Measurements from ENCODE around the gene MSRB3. TPM values are rescaled to one million over a fixed set of nuclear protein-coding genes. Genes with fewer than 3 reads are reported as not detected.

Gene MSRB3
- polyA plus RNA-seq, 1 donor (not counting 4 experiments of a cell fraction or from before 2014, with no cell fraction given): 12.3 TPM

DNA sequence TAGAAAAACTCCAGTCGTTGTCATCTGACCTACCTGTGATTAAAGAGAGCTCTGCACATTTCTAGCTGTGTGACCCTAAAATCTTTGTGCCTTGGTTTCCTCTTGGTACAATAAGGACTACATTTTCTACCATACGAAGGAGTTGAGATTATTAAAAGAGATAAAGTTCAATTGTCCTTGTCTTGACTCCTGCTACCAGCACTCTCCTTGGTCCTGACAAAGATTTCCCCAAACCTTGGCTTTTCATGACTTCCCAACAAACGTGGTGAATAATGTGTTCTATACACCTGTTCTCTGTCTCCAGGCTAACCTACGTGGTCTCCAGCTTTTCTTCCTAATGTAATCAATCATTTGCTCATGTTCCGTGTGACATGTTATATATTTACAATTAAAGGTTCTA lies 223.5 kb downstream of the MSRB3 start:
- H3K4me2 ChIP-seq (ENCODE audit: control insufficient read depth, extremely low read depth, insufficient read depth, low read depth, low read length): no peak overlapping the region
- no peak overlapping the region for H3K4me3 ChIP-seq (ENCODE audit: control insufficient read depth in 2 of 3, extremely low read depth in 1 of 3, insufficient read depth in 2 of 3, low read depth in 1 of 3, low read length in 3 of 3)
- no peaks in the 10 kb centered on the region for H3K9me3 ChIP-seq (ENCODE audit: control insufficient read depth, low read depth, low read length)
- H3K4me1 ChIP-seq (ENCODE audit: control insufficient read depth, extremely low read depth, insufficient read depth, low read length): peaks cover 5% of the 10 kb centered on the region
- DNase-seq (ENCODE audit: low read depth, low spot score) (no peak), FAIRE-seq (no peak)
- no peak overlapping the region for H3K9ac ChIP-seq (ENCODE audit: control insufficient read depth, extremely low read depth, insufficient read depth, low read length)
- H3K27ac ChIP-seq (ENCODE audit: control insufficient read depth, insufficient read depth, low read length): no peak overlapping the region
- no peaks in the 10 kb centered on the region for H3K79me2 ChIP-seq (ENCODE audit: control insufficient read depth, insufficient read depth, low read length)
- dilution Hi-C loops (cut with MboI; ENCODE audit: extremely low pct_ligation_motif_present, low sequenced_read_pairs): no loop called here
- H3K9me1 ChIP-seq (ENCODE audit: control insufficient read depth, extremely low read depth, insufficient read depth, low read length): no peaks in the 10 kb centered on the region
- H3K27me3 ChIP-seq (ENCODE audit: control insufficient read depth, extremely low read depth, insufficient read depth, low read length): peaks cover 3% of the 10 kb centered on the region
- H2AFZ ChIP-seq (ENCODE audit: control insufficient read depth, low read length): no peak overlapping the region
- H4K20me1 ChIP-seq (ENCODE audit: control insufficient read depth, extremely low read depth, insufficient read depth, low read length): no peaks in the 10 kb centered on the region
- TF ChIP-seq EZH2 (IDR thresholded peaks at IDR 0.05; ENCODE audit: low read length): no peak
- TF ChIP-seq, protein P1, sequence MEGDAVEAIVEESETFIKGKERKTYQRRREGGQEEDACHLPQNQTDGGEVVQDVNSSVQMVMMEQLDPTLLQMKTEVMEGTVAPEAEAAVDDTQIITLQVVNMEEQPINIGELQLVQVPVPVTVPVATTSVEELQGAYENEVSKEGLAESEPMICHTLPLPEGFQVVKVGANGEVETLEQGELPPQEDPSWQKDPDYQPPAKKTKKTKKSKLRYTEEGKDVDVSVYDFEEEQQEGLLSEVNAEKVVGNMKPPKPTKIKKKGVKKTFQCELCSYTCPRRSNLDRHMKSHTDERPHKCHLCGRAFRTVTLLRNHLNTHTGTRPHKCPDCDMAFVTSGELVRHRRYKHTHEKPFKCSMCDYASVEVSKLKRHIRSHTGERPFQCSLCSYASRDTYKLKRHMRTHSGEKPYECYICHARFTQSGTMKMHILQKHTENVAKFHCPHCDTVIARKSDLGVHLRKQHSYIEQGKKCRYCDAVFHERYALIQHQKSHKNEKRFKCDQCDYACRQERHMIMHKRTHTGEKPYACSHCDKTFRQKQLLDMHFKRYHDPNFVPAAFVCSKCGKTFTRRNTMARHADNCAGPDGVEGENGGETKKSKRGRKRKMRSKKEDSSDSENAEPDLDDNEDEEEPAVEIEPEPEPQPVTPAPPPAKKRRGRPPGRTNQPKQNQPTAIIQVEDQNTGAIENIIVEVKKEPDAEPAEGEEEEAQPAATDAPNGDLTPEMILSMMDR (optimal IDR thresholded peaks at IDR 0.05 in 1 of 3, IDR thresholded peaks at IDR 0.05 in 1 of 3, conservative IDR thresholded peaks at IDR 0.05 in 1 of 3; ENCODE audit: extremely low read depth in 1 of 3, insufficient read depth in 2 of 3, low read length in 3 of 3): no peak
- H3K36me3 ChIP-seq (ENCODE audit: control insufficient read depth in 2 of 2, extremely low read depth in 1 of 2, insufficient read depth in 2 of 2, low read length in 2 of 2): no peaks in the 10 kb centered on the region

DNA sequence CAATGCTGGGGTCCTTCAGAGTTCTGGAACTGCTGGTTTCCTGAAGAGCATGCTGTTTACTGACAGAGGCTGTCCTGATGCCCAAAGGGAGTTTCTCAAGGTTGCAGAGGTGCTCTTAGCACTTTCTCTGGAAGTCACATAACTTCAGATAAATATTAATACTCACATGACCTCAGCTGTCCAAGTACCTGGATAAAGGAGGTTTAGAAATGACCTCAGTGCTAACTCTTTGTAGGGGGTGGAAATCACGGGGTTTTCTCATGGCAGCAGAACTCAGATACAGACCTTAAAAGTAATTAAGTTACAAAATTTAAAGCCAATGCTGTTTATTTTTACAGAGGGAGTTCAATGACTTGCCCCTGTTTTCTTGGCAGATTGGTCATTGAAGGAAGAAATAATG lies 225.9 kb downstream of the MSRB3 start:
- H3K4me2 ChIP-seq (ENCODE audit: control insufficient read depth, extremely low read depth, insufficient read depth, low read depth, low read length): no peak overlapping the region
- no peak overlapping the region for H2AFZ ChIP-seq (ENCODE audit: control insufficient read depth, low read length)
- FAIRE-seq (no peak), DNase-seq (ENCODE audit: low read depth, low spot score) (no peak)
- H3K9me1 ChIP-seq (ENCODE audit: control insufficient read depth, extremely low read depth, insufficient read depth, low read length): no peaks in the 10 kb centered on the region
- no peaks in the 10 kb centered on the region for H3K36me3 ChIP-seq (ENCODE audit: control insufficient read depth in 2 of 2, extremely low read depth in 1 of 2, insufficient read depth in 2 of 2, low read length in 2 of 2)
- peaks cover 5% of the 10 kb centered on the region for H3K4me1 ChIP-seq (ENCODE audit: control insufficient read depth, extremely low read depth, insufficient read depth, low read length)
- H3K79me2 ChIP-seq (ENCODE audit: control insufficient read depth, insufficient read depth, low read length): no peaks in the 10 kb centered on the region
- no peak overlapping the region for H3K9ac ChIP-seq (ENCODE audit: control insufficient read depth, extremely low read depth, insufficient read depth, low read length)
- no peaks in the 10 kb centered on the region for H4K20me1 ChIP-seq (ENCODE audit: control insufficient read depth, extremely low read depth, insufficient read depth, low read length)
- no peak overlapping the region for H3K27ac ChIP-seq (ENCODE audit: control insufficient read depth, insufficient read depth, low read length)
- H3K27me3 ChIP-seq (ENCODE audit: control insufficient read depth, extremely low read depth, insufficient read depth, low read length): peaks cover 8% of the 10 kb centered on the region
- TF ChIP-seq, protein P1 (optimal IDR thresholded peaks at IDR 0.05 in 1 of 3, IDR thresholded peaks at IDR 0.05 in 1 of 3, conservative IDR thresholded peaks at IDR 0.05 in 1 of 3; ENCODE audit: extremely low read depth in 1 of 3, insufficient read depth in 2 of 3, low read length in 3 of 3): no peak
- no peak for TF ChIP-seq EZH2 (IDR thresholded peaks at IDR 0.05; ENCODE audit: low read length)
- no peak overlapping the region for H3K4me3 ChIP-seq (ENCODE audit: control insufficient read depth in 2 of 3, extremely low read depth in 1 of 3, insufficient read depth in 2 of 3, low read depth in 1 of 3, low read length in 3 of 3)
- no peaks in the 10 kb centered on the region for H3K9me3 ChIP-seq (ENCODE audit: control insufficient read depth, low read depth, low read length)
- dilution Hi-C loops (cut with MboI; ENCODE audit: extremely low pct_ligation_motif_present, low sequenced_read_pairs): no loop called here
